ENCODE measurements around the gene SPPL2C. TPM values are rescaled to one million over a fixed set of nuclear protein-coding genes. Genes with fewer than 3 reads are reported as not detected.

Gene SPPL2C
- not detected for total RNA-seq
- long read RNA-seq, result 0 reads

DNA sequence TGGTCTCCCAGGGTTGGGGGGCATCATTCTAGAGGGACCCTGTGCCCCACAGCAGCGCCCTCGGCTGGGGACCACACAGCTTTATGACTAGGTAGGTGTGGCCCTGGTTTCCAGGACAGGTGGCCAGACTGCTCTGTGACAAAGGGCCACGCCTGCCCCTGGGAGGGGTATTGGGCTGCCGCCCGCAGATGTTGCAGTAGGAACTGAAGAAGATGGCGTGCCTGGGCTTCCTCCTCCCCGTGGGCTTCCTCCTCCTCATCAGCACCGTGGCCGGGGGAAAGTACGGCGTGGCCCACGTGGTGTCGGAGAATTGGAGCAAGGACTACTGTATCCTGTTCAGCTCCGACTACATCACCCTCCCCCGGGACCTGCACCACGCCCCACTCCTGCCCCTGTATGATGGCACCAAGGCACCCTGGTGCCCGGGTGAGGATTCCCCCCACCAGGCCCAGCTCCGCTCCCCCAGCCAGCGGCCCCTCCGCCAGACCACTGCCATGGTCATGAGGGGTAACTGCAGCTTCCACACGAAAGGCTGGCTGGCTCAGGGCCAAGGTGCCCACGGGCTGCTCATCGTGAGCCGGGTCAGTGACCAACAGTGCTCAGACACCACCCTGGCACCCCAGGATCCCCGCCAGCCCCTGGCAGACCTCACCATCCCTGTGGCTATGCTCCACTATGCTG, at the start of gene SPPL2C:
SPPL2C (plus strand) TSS at position 187 of the 681 bp plus-strand sequence; CDS start at position 213, 26 bp downstream.
- TF ChIP-seq CTCF (IDR thresholded peaks at IDR 0.05; ENCODE audit: borderline replicate concordance), result no peak
- intact Hi-C loops (cut with micrococcal nuclease), result no loop called here
- H3K4me3 ChIP-seq, result no peak within 1 kb of the TSS
- no peak for DNase-seq
- peaks cover 5% of the 10 kb centered on the region for H3K4me1 ChIP-seq
- no peak within 1 kb of the TSS for H3K27ac ChIP-seq (replicated peaks)
- H3K9me3 ChIP-seq (replicated peaks), result no peaks in the 10 kb centered on the region
- no peaks in the 10 kb centered on the region for H3K36me3 ChIP-seq
- H3K27me3 ChIP-seq (ENCODE audit: low read depth), result peaks cover 34% of the 10 kb centered on the region

DNA sequence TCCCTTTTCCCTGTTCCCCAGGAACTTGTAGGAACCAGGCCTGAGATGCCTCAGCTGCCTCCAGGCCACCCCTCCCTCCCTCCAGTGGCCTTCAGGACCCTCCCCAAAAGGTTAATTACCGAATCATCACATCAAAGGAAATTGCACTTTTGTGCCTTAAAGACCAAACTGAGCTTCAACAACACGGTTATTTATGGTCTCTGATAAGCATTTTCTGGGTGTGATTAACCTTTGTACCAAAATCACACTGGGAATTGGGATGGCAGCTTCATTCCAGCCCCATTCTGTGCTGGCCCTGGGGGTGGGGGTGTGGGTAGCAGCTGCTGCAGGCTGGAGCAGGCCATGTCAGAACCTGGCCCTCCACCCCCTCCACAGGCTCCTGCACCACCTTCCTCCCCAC, 43.9 kb upstream of the SPPL2C start:
- no peak for DNase-seq
- Histone ChIP-seq H3K4me3 (no peak overlapping the region), H3K27ac (replicated peaks) (no peak overlapping the region), H3K4me1 (no peaks in the 10 kb centered on the region), H3K9me3 (replicated peaks) (no peaks in the 10 kb centered on the region), H3K36me3 (no peaks in the 10 kb centered on the region), H3K27me3 (ENCODE audit: low read depth) (peaks cover 97% of the 10 kb centered on the region)
- intact Hi-C loops (cut with micrococcal nuclease), result no loop called here
- TF ChIP-seq CTCF (IDR thresholded peaks at IDR 0.05; ENCODE audit: borderline replicate concordance), result no peak

DNA sequence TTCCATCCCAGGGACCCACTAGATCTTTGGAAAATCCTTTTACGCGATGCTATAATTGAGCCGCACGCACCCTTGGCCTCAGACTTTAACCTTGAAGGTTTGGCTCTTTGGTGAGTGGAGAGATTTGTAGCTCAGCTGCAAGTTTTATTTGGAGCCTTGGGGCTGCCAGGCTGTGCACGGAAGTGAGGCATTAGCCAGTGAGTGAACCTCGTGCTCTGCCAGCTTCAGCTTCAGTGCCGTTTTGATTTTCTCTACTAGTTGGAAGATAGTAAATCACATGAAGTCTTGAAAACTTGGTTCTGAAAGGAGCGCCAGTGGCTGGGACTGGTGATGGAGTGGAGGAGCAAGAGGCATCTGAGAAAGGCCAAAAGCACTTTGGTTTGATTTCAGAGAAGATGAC, 43.3 kb upstream of the SPPL2C start:
- peaks cover 97% of the 10 kb centered on the region for H3K27me3 ChIP-seq (ENCODE audit: low read depth)
- intact Hi-C loops (cut with micrococcal nuclease), result no loop called here
- H3K36me3 ChIP-seq, result no peaks in the 10 kb centered on the region
- no peaks in the 10 kb centered on the region for H3K4me1 ChIP-seq
- no peaks in the 10 kb centered on the region for H3K9me3 ChIP-seq (replicated peaks)
- no peak overlapping the region for H3K4me3 ChIP-seq
- TF ChIP-seq CTCF (IDR thresholded peaks at IDR 0.05; ENCODE audit: borderline replicate concordance), result no peak
- H3K27ac ChIP-seq (replicated peaks), result no peak overlapping the region
- no peak for DNase-seq

DNA sequence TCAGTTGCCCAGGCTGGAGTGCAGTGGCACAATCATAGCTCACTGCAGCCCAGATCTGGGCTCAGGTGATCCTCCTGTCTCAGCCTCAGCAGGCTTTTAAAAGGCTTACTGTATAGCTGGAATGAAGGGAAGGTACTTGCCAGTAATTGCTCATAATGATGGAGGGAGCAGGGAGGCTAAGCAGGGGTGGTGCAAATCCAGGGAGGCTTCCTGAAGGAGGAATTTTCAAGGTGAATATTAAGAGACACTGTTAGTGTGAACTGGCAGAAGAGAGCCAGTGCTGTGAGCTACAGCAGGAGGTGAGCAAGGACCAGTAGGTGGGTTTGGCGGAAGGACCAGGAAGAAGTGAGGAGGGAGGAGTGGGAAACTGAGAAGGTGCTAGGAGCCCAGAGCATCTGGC, 35.8 kb upstream of the SPPL2C start:
- peaks cover 86% of the 10 kb centered on the region for H3K27me3 ChIP-seq (ENCODE audit: low read depth)
- no peaks in the 10 kb centered on the region for H3K4me1 ChIP-seq
- no peak for TF ChIP-seq CTCF (IDR thresholded peaks at IDR 0.05; ENCODE audit: borderline replicate concordance)
- H3K36me3 ChIP-seq, result no peaks in the 10 kb centered on the region
- DNase-seq, result no peak
- H3K27ac ChIP-seq (replicated peaks), result no peak overlapping the region
- no peaks in the 10 kb centered on the region for H3K9me3 ChIP-seq (replicated peaks)
- intact Hi-C loops (cut with micrococcal nuclease), result no loop called here
- H3K4me3 ChIP-seq, result no peak overlapping the region

DNA sequence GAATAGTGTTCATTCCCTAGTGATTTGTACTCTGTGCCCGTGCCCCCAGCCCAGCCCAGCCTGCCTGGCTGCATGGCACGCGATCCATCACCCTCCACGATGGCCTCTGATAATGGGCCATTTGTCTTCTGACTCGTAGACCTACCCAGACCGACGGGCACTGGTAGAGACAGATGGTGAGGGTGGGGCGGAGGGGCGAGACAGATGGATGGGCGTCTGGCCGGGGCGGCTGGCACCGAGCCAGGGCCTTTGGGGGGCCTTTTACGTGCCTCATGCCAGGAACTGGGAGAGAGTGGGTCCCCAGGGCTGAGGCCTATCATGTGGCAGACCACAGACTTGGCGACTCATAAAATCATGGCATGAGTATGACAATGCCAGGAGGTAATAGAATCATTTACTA, 35.2 kb upstream of the SPPL2C start:
- no peak overlapping the region for H3K4me3 ChIP-seq
- peaks cover 82% of the 10 kb centered on the region for H3K27me3 ChIP-seq (ENCODE audit: low read depth)
- no peak for TF ChIP-seq CTCF (IDR thresholded peaks at IDR 0.05; ENCODE audit: borderline replicate concordance)
- no peaks in the 10 kb centered on the region for H3K9me3 ChIP-seq (replicated peaks)
- no peak for DNase-seq
- H3K4me1 ChIP-seq, result no peaks in the 10 kb centered on the region
- intact Hi-C loops (cut with micrococcal nuclease), result no loop called here
- no peaks in the 10 kb centered on the region for H3K36me3 ChIP-seq
- no peak overlapping the region for H3K27ac ChIP-seq (replicated peaks)
